Right ventricle myocardium inferior (tissue), 1 donor: ENCODE data around the gene TNNI3K. TPM values are rescaled to one million over a fixed set of nuclear protein-coding genes. Genes with fewer than 3 reads are reported as not detected.
A peak's percentile ranks its signal among the peaks of the same experiment; 100 is the strongest.

ENCODE experiments used
- ATAC-seq: fragments of 200-7000 bp; cut with Tn5 transposase; one replicate; pipeline ENCODE4 v1.9.1; 2020; ENCODE audit warnings: mild to moderate bottlenecking, moderate library complexity
- DNase-seq: peaks from one replicate; pipeline ENCODE4 v3.0.0; 2021; ENCODE audit errors: missing footprints
- intact Hi-C: fragments of 100-400 bp; cut with DNase I; formaldehyde crosslinking; loops from one replicate; pipeline ENCODE4 v1.11.0; 2022
- total RNA-seq: library from RNA; stranded (reverse); fragmentation: NEBNext Ultra II Directional; extraction: Animal tissue kit (Norgen Biotek cat#: 25700); gene quantifications from one replicate; pipeline ENCODE4 v1.2.1, GENCODE V29; 2021
- donor health status: DM: no; HTN: yes; CAD: no; lungs with severe emphysema.

The TNNI3K gene
- total RNA-seq, 1 donor from 2014 or later = 83.9 TPM

DNA sequence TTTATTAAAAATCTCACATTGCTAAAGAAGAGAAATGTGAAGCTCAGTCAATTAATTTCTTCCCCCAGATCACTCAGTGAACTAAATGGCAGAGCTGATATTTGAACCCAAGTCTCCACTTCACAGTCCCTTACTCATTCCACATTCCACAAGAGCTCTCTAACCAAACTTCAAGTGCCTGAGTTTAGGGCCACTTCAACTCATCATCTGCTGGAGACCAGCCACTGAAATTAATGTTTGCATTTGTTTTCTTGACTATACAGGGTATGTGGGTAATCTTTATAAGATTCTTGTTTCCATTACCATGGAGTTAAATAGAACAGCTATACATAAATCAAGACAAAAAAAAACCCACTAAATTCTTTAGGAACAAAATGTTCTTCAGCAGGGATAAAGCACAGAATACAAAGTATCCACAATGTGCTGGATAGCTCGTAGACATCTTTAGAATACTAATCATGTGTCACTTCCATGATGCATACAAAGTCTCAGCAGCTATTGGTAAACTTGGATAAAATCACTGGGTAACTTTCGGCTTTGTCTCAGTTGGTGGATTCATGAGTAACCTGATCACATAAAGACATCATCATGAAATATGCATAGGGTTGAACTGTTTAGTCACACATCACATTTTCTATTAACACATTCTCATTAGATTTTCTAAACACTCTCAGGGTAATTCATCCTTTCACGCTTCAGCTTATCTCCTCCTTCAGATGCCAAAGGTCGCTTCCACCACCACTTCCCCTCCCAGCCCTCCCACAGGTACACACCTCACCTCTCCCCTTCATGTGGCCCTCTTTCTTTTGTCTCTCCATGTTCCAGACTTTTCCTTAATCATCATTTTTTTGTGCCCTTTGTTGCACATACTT lies 187.5 kb downstream of the TNNI3K start:
- intact Hi-C loops = loop anchor here (5.0 kb wide), 3 partner anchors 35 to 185 kb away; partner anchors contain the start of gene TNNI3K
- DNase-seq = no peak
- peak; percentile 45 for ATAC-seq

DNA sequence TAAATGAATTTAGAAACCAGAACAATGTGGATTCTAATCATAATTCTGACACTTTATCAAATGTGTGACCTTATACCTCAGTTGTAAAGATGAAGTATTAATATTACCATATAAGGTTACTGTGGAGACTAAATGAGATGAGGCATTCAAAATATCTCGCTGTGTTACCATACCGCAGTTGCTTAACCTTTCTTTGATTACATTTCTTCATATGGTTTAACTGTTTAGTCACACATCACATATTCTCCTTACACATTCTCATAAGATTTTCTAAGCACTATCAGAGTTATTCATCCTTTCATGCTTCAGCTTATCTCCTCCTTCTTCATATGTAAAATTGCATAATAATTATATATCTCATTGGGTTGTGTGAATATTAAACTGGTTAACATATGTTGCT lies 188.3 kb downstream of the TNNI3K start:
- no peak for DNase-seq
- no peak for ATAC-seq
- intact Hi-C loops = loop anchor here (5.0 kb wide), 3 partner anchors 36 to 186 kb away; partner anchors contain the start of gene TNNI3K

DNA sequence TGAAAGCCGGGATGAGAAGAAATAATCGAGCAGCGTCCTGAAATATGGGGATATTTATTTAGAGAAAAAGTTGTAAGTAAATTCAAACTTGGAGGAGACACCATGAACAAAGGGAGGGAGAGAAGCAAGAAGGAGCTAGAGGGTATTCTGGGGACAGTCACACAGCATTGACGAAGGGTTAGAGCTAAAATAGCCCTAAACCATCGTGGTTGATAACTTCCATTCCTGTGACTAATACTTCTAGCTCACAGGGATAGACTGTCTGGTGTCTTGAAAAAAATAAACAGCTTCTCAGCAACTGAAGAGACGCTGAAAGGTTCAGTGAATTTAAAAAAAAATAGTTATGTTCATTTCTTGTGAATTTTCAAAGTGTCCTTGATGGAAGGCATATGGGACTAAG lies 190.5 kb downstream of the TNNI3K start:
- DNase-seq (no peak), ATAC-seq (no peak)
- intact Hi-C loops = no loop called here

DNA sequence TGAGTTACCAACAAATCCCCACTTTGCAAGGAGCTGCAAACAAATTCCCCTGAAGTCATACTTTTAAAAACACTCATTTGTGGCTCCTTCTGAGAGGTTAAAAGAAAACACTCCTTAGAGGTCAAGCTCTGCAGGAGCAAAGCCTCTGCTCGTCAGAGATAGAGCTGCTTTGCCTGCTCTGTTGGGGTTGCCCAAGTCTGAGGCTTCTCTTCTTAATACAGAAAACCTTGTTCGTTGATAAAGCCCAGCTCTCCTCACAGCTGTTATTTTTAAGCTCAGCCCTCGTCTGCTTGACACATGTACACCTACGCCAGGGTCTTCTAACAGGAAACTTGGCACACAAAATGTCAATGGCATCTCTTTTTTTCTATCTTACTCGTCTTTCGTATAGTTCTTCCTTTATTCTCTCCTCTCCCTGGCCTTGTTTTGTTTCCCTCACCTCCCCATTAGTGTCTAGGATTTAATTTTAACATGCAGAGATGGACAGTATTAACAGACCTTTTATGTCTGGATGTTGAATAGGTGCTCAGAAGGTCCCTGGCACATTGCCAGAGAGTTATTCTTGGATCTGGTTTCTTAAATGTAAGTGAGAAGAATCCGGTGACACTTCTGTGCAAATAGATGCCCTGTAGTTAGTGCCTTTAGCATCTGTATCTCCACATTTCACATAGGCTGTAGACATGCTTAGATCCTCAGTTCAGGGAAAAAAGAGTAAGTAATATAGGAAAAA lies 191.2 kb downstream of the TNNI3K start:
- ATAC-seq (peak; percentile 42), DNase-seq (no peak)
- intact Hi-C loops = no loop called here

- DNase-seq = no peak
- intact Hi-C loops = no loop called here
- ATAC-seq = no peak
Observed at GRCh38 chr1:74427681-74428080, 192.5 kb downstream of the TNNI3K start.

DNA sequence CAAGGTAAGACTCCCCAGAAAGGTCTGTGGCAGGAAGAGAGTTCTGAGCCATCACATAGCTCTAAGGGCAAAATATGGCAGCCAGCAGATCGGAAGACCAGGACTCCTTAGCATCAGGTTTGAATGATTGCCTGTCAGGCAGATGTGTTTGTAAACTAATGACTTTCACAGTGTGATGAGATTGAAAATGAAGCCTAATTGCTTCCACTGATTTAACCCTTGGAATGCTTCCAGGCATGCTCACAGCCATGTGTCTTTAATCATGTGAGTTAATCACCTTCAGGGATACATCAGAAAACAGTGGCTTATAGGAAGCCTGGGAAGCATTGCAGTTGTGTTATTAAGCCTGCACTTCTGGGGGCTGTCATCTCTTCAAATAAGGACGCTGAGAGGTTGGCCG lies 194.4 kb downstream of the TNNI3K start:
- ATAC-seq (no peak), DNase-seq (no peak)
- intact Hi-C loops = no loop called here

GRCh38 chr1:74430342-74430934 lies 195.3 kb downstream of the TNNI3K start:
- DNase-seq (no peak), ATAC-seq (no peak)
- intact Hi-C loops = loop anchor here (5.0 kb wide), 1 partner anchor 37 kb away; no protein-coding TSS in a partner anchor

GRCh38 chr1:74431531-74431930 lies 196.3 kb downstream of the TNNI3K start:
- intact Hi-C loops = loop anchor here (5.0 kb wide), 1 partner anchor 36 kb away; no protein-coding TSS in a partner anchor
- ATAC-seq (no peak), DNase-seq (no peak)

GRCh38 chr1:74432325-74432724 lies 197.1 kb downstream of the TNNI3K start:
- intact Hi-C loops = loop anchor here (5.0 kb wide), 1 partner anchor 35 kb away; no protein-coding TSS in a partner anchor
- no peak for ATAC-seq

DNA sequence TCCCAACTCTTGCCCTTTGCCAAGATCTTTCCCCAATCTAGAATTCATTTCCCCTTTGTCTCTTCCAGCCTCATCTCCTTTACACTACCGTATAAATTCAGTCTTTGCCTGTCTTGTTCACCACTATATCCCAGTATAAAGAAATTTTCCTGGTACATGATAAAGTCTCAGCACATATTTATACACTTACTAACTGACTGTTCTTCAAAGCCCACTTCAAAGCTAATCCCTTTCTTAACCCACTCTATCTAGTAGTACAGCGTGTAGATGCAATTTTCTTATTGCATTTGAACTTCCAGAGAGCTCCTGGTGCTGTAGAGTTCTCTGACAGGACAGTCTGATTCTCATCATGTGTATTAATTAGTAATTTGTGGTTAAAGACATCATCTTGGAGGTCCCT lies 199.1 kb downstream of the TNNI3K start:
- no peak for DNase-seq
- ATAC-seq = no peak
- intact Hi-C loops = loop anchor here (5.0 kb wide), 1 partner anchor 33 kb away; no protein-coding TSS in a partner anchor

More at GRCh38 chr1:74432325-74432724, 197.1 kb downstream of the TNNI3K start:
- no peak for DNase-seq

DNA sequence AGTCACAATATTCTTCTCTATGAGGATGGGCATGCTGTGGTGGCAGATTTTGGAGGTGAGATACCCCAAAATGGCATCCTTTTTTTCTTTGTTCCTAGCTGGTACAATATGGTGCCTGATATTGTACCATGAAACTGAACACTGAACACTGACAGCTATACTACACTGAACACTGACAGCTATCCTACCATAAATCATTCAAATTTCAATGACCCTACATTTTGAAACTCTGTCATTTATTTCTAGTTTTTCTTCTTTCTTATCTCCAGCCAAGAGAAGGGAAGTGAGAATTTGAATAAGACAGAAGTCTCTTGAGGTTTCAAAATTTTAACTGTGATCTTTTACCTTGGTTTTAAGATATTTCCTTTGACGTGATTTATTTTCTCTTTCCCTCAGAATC lies 200.9 kb downstream of the TNNI3K start:
- ATAC-seq = no peak
- intact Hi-C loops = no loop called here
- DNase-seq = no peak

- no peak for ATAC-seq
- no peak for DNase-seq
- intact Hi-C loops = no loop called here
Observed at GRCh38 chr1:74437035-74437434, 201.8 kb downstream of the TNNI3K start.

- intact Hi-C loops = no loop called here
Observed at GRCh38 chr1:74452035-74452434, 216.8 kb downstream of the TNNI3K start.

GRCh38 chr1:74453277-74453676 lies 218.1 kb downstream of the TNNI3K start:
- ATAC-seq (no peak), DNase-seq (no peak)
- intact Hi-C loops = no loop called here

More at GRCh38 chr1:74452035-74452434, 216.8 kb downstream of the TNNI3K start:
- ATAC-seq (no peak), DNase-seq (no peak)

- DNase-seq (no peak), ATAC-seq (no peak)
- intact Hi-C loops = no loop called here
Observed at GRCh38 chr1:74455390-74455789, 220.2 kb downstream of the TNNI3K start.

DNA sequence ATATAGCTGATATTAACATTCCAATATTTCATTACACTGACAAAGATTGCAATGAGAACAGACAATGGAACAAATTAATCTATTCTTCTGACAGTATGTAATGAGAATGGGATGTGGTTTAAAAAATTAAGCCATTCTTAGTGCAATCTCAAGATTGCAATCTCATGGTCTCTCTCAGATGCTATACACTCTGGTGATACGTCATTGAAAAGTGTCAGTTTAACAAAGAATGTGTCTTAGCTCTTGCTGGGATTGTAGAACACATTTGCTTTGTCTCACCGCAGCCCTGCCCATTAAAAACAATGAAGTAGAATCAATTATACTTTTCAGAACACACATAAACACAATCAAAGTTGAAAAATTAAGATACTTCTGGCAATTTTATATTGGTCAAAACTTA lies 222.1 kb downstream of the TNNI3K start:
- intact Hi-C loops = no loop called here
- ATAC-seq (no peak), DNase-seq (no peak)

DNA sequence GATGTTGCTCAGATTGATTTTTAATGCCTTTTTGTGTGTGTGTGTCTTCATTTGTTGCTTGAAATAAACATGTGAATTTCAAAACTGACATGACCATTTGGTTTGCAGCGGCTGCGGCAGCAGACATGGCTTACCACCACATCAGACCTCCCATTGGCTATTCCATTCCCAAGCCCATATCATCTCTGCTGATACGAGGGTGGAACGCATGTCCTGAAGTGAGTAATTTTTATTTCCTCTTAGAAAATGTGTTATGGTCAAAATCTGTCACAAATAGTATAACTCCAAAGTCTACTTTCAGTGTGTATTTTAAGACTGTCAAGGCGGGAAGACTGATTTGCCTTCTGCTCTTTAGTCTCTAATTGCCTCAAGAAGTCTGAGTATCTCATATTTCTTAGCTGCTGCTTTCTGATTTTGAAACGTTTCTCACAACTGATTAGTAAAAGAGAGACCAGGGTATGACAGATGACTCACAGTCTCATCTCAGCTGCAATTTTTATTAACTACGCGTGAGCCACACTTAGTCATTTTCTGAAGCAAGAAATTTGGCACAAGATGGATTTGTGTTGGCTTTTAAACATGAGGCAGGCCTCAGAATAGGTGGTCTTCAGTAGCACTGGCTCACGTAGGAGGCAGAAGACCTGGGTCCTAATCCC lies 228.3 kb downstream of the TNNI3K start:
- intact Hi-C loops = no loop called here
- no peak for DNase-seq
- peak; percentile 51 for ATAC-seq

- ATAC-seq (peak; percentile 51), DNase-seq (no peak)
- intact Hi-C loops = no loop called here
Observed at GRCh38 chr1:74464037-74464436, 228.8 kb downstream of the TNNI3K start.
